Measurements from ENCODE around the gene C11orf68.

Gene C11orf68

GRCh38 chr11:65867284-65868071 is 51.4 kb downstream of the C11orf68 start:
- in situ Hi-C loops (cut with HindIII; ENCODE audit: low pct_ligation_motif_present, low sequenced_read_pairs): no loop called here
- TF ChIP-seq CTCF (IDR thresholded peaks at IDR 0.05; ENCODE audit: low read depth, low read length, missing control alignments): no peak
- no peak for DNase-seq
- H3K4me3 ChIP-seq (ENCODE audit: low read depth, low read length): no peak overlapping the region
- no peak overlapping the region for H3K27ac ChIP-seq
- H3K36me3 ChIP-seq (replicated peaks): peaks cover 72% of the 10 kb centered on the region
- no peaks in the 10 kb centered on the region for H3K27me3 ChIP-seq (replicated peaks)
